H1 (cell line): ENCODE data around the gene ZNF182. TPM values are rescaled to one million over a fixed set of nuclear protein-coding genes. Genes with fewer than 3 reads are reported as not detected.
"Not testable (repeated sequence)": the region's sequence is repeated elsewhere in the genome, so short reads cannot be mapped to it uniquely, and the experiment has no call there.

Experiments used
- CTCF ChIA-PET: fragments of 300-600 bp; sonication (Branson Sonifier 250); formaldehyde crosslinking; loops from one replicate; lab custom pipeline; 2021; ENCODE audit not compliant: partially characterized antibody; lab: Charles Lee
- POLR2A ChIA-PET: fragments of 300-600 bp; sonication (Branson Sonifier 250); formaldehyde crosslinking; loops from one replicate; lab custom pipeline; 2021; ENCODE audit warnings: inconsistent platforms; ENCODE audit not compliant: partially characterized antibody; lab: Charles Lee
- DNase-seq, 2 experiments: peaks; one replicate each; pipeline versions ENCODE4 v3.0.0 to v3.0.0-alpha.2; 2010 to 2022; ENCODE audit warnings: low spot score in 2 of 2, low read depth in 1 of 2, mixed read lengths in 1 of 2
- FAIRE-seq: peaks from 2 replicates; lab custom pipeline; 2011; peaks lifted over from hg19 to GRCh38; lab: Jason Lieb, UNC
- H2AFZ ChIP-seq: 2 replicates; pipeline ENCODE4 v1.8.1; 2012; ENCODE audit warnings: low read length, inconsistent platforms
- H2AK5ac ChIP-seq: 2 replicates; pipeline ENCODE4 v1.6.1; 2013; ENCODE audit warnings: low read depth, low read length
- H2BK120ac ChIP-seq: replicated peaks from 2 replicates; pipeline ENCODE3; 2013; ENCODE audit warnings: low read depth, low read length, inconsistent platforms
- H2BK12ac ChIP-seq: 2 replicates; pipeline ENCODE4 v1.6.1; 2013; ENCODE audit warnings: low read depth, low read length
- H2BK15ac ChIP-seq: 2 replicates; pipeline ENCODE4 v1.6.1; 2013; ENCODE audit warnings: low read length
- H2BK20ac ChIP-seq: 2 replicates; pipeline ENCODE4 v1.6.1; 2013; ENCODE audit warnings: low read length
- H2BK5ac ChIP-seq: 2 replicates; pipeline ENCODE4 v1.6.1; 2013; ENCODE audit warnings: low read depth, low read length
- H3K14ac ChIP-seq: 2 replicates; pipeline ENCODE4 v1.6.1; 2013; ENCODE audit warnings: inconsistent platforms; ENCODE audit not compliant: insufficient read length
- H3K18ac ChIP-seq: 2 replicates; pipeline ENCODE4 v1.6.1; 2013; ENCODE audit warnings: low read length; ENCODE audit errors: extremely low read depth
- H3K23ac ChIP-seq: 2 replicates; pipeline ENCODE4 v1.6.1; 2013; ENCODE audit warnings: inconsistent platforms; ENCODE audit not compliant: insufficient read length
- H3K23me2 ChIP-seq: 2 replicates; pipeline ENCODE4 v1.6.1; 2013; ENCODE audit warnings: low read depth, low read length
- H3K27ac ChIP-seq: 2 replicates; pipeline ENCODE4 v1.6.1; 2011; ENCODE audit warnings: low read depth, low read length, inconsistent platforms
- H3K27me3 ChIP-seq, 4 experiments: replicated peaks in 1 of 4; 1 replicate in 1 of 4; 2 replicates in 3 of 4; pipeline versions ENCODE4 v1.6.1 to v1.8.1; 2011 to 2013; ENCODE audit warnings: low read length in 3 of 4, mild to moderate bottlenecking in 3 of 4, inconsistent platforms in 2 of 4, mixed read lengths in 2 of 4, moderate library complexity in 1 of 4; ENCODE audit not compliant: control insufficient read depth in 3 of 4, insufficient read depth in 3 of 4; ENCODE audit errors: extremely low read depth in 1 of 4
- H3K36me3 ChIP-seq, 4 experiments: 2 replicates each; pipeline versions ENCODE4 v1.6.1 to v1.8.1; 2011 to 2013; ENCODE audit warnings: mild to moderate bottlenecking in 4 of 4, low read length in 3 of 4, moderate library complexity in 2 of 4, control low read depth in 1 of 4, inconsistent platforms in 1 of 4; ENCODE audit not compliant: insufficient read depth in 4 of 4, control insufficient read depth in 2 of 4
- H3K4ac ChIP-seq: replicated peaks from 2 replicates; pipeline ENCODE3; 2013; ENCODE audit warnings: low read length, low read depth, mixed read lengths, inconsistent platforms; ENCODE audit not compliant: insufficient read length
- H3K4me1 ChIP-seq, 4 experiments: replicated peaks in 1 of 4; 1 replicate in 1 of 4; 2 replicates in 3 of 4; pipeline versions ENCODE4 v1.6.1 to v1.8.1; 2011 to 2013; ENCODE audit warnings: low read length in 3 of 4, inconsistent platforms in 2 of 4, mixed read lengths in 1 of 4; ENCODE audit not compliant: insufficient read depth in 4 of 4, control insufficient read depth in 3 of 4
- H3K4me2 ChIP-seq, 2 experiments: 2 replicates each; pipeline versions ENCODE4 v1.6.1 to v1.8.1; 2011 to 2013; ENCODE audit warnings: low read depth in 2 of 2, low read length in 2 of 2, control low read depth in 1 of 2, inconsistent platforms in 1 of 2, mild to moderate bottlenecking in 1 of 2; ENCODE audit not compliant: insufficient read depth in 1 of 2
- H3K4me3 ChIP-seq, 4 experiments: fragments of 200-600, 300-600 bp in 1 of 4; sonication (generic), shearing (Covaris generic), sonication (Bioruptor Twin) in 1 of 4; 2 replicates each; pipeline versions ENCODE4 v1.5.1 to v1.8.1; 2011 to 2016; ENCODE audit warnings: low read length in 4 of 4, low read depth in 3 of 4, control low read depth in 2 of 4, inconsistent platforms in 2 of 4, mild to moderate bottlenecking in 2 of 4, mixed read lengths in 1 of 4, moderate library complexity in 1 of 4; ENCODE audit not compliant: insufficient read depth in 2 of 4; ENCODE audit errors: extremely low read depth in 1 of 4
- H3K56ac ChIP-seq: replicated peaks from 2 replicates; pipeline ENCODE3; 2013; ENCODE audit warnings: low read depth, mild to moderate bottlenecking, mixed read lengths, low read length, inconsistent platforms; ENCODE audit not compliant: insufficient read length
- H3K79me1 ChIP-seq: 2 replicates; pipeline ENCODE4 v1.6.1; 2013; ENCODE audit warnings: low read depth, low read length, control low read depth
- H3K79me2 ChIP-seq, 2 experiments: 2 replicates each; pipeline versions ENCODE4 v1.6.1 to v1.8.1; 2012 to 2013; ENCODE audit warnings: low read length in 2 of 2, mild to moderate bottlenecking in 2 of 2, inconsistent platforms in 1 of 2; ENCODE audit not compliant: insufficient read depth in 2 of 2, control insufficient read depth in 1 of 2
- H3K9ac ChIP-seq, 4 experiments: replicated peaks in 1 of 4; 1 replicate in 1 of 4; 2 replicates in 3 of 4; pipeline versions ENCODE4 v1.6.1 to v1.8.1; 2011 to 2013; ENCODE audit warnings: low read depth in 3 of 4, low read length in 3 of 4, control low read depth in 2 of 4, mild to moderate bottlenecking in 2 of 4, moderate library complexity in 2 of 4, inconsistent platforms in 1 of 4; ENCODE audit errors: extremely low read depth in 1 of 4
- H3K9me3 ChIP-seq, 2 experiments: 2 replicates each; pipeline versions ENCODE4 v1.6.1 to v1.8.1; 2012 to 2013; ENCODE audit warnings: mild to moderate bottlenecking in 2 of 2, moderate library complexity in 2 of 2, control low read depth in 1 of 2, inconsistent platforms in 1 of 2, low read depth in 1 of 2, low read length in 1 of 2, mixed read lengths in 1 of 2; ENCODE audit not compliant: insufficient read depth in 2 of 2
- H4K20me1 ChIP-seq, 2 experiments: replicated peaks in 1 of 2; 2 replicates each; pipeline versions ENCODE3 to v1.8.1; 2011 to 2013; ENCODE audit warnings: inconsistent platforms in 2 of 2, low read length in 2 of 2, mild to moderate bottlenecking in 1 of 2; ENCODE audit not compliant: insufficient read depth in 2 of 2, control insufficient read depth in 1 of 2
- H4K5ac ChIP-seq: 2 replicates; pipeline ENCODE4 v1.6.1; 2013; ENCODE audit warnings: low read length, low read depth, mixed read lengths, inconsistent platforms; ENCODE audit not compliant: insufficient read length
- H4K8ac ChIP-seq: 2 replicates; pipeline ENCODE4 v1.8.0; 2013; ENCODE audit warnings: mild to moderate bottlenecking, moderate library complexity, low read length, inconsistent platforms; ENCODE audit not compliant: insufficient read depth; ENCODE audit errors: extremely low read depth
- H4K91ac ChIP-seq: replicated peaks from 2 replicates; pipeline ENCODE3; 2013; ENCODE audit warnings: low read length, mixed read lengths, inconsistent platforms; ENCODE audit not compliant: insufficient read length
- EP300 ChIP-seq, 2 experiments: IDR thresholded peaks; 1 replicate in 1 of 2; 2 replicates in 1 of 2; pipeline ENCODE4 v1.6.1; 2011 to 2012; ENCODE audit warnings: low read depth in 2 of 2, low read length in 2 of 2, mild to moderate bottlenecking in 2 of 2, borderline replicate concordance in 1 of 2, inconsistent platforms in 1 of 2, moderate library complexity in 1 of 2
- JUND ChIP-seq: IDR thresholded peaks from 2 replicates; pipeline ENCODE4 v1.6.1; 2011; ENCODE audit warnings: mild to moderate bottlenecking, improper control_type of control experiment, low read length
- SP1 ChIP-seq: IDR thresholded peaks from 2 replicates; pipeline ENCODE4 v1.6.1; 2011; ENCODE audit warnings: low read depth, low read length
- WGBS, 2 experiments: shearing (Covaris generic) in 1 of 2; methylation state at CpG; one replicate each; pipeline versions ENCODE4 v1.1.6 to v1.1.7; 2013 to 2015; ENCODE audit warnings: low lambda C conversion rate in 2 of 2, mixed read lengths in 2 of 2, inconsistent platforms in 1 of 2, low coverage in 1 of 2, missing lambda C conversion rate in 1 of 2; ENCODE audit not compliant: insufficient replicate concordance in 2 of 2, insufficient coverage in 1 of 2, insufficient read length in 1 of 2; ENCODE audit errors: extremely low coverage in 1 of 2, missing lambda C conversion rate in 1 of 2; 5-methylcytosine and 5-hydroxymethylcytosine counted together
- polyA plus RNA-seq, 7 experiments: library from polyadenylated mRNA; depleted of rRNA in 3 of 7; stranded (reverse) in 5 of 7; unstranded in 2 of 7; fragments of >200 nt in 5 of 7; fragments of 200-250 nt in 2 of 7; gene quantifications; 1 replicate in 5 of 7; 2 replicates in 1 of 7; 4 replicates in 1 of 7; pipeline versions ENCODE4 v1.2.1 to v1.2.3, GENCODE V29; 2011 to 2013; ENCODE audit warnings: missing spikeins in 2 of 7, mixed read lengths in 2 of 7
- total RNA-seq: library from RNA; stranded (reverse); fragmentation: NEBNext Ultra II Directional; extraction: Animal tissue kit (Norgen Biotek cat#: 25700); gene quantifications from 2 replicates; pipeline ENCODE4 v1.2.1, GENCODE V29; 2021

Gene ZNF182
- total and polyA plus RNA-seq, 2 of the 8 experiments (the other 6 are each of a cell fraction or from before 2014, with no cell fraction given) = 1.3 to 8.2 TPM

DNA sequence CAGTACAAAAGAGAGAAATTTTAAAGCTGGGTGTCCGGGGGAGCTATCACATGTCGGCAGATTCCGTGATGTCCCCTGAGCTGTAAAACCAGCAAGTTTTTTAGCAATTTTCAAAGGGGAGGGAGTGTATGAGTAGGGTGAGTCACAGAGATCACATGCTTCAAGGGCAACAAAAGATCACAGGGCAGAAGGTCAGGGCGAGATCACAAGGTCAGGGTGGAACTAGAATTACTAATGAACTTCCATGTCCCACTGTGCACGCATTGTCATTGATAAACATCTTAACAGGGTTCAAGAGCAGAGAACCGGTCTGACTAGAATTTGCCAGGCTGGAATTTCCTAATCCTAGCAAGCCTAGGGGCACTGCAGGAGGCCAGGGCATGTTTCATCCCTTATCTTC is 42.0 kb downstream of the ZNF182 start:
- H3K4ac ChIP-seq, H4K91ac ChIP-seq, H3K23ac ChIP-seq, POLR2A ChIA-PET, H4K5ac ChIP-seq, H3K9me3 ChIP-seq, H2BK15ac ChIP-seq, H3K56ac ChIP-seq, H3K27ac ChIP-seq, H3K4me3 ChIP-seq, DNase-seq, H3K79me1 ChIP-seq, H3K18ac ChIP-seq, H2BK5ac ChIP-seq, H4K8ac ChIP-seq, H2BK20ac ChIP-seq, H3K9ac ChIP-seq, H3K79me2 ChIP-seq, H3K4me2 ChIP-seq, H3K14ac ChIP-seq, H4K20me1 ChIP-seq, H2BK12ac ChIP-seq, H2AFZ ChIP-seq, H3K27me3 ChIP-seq, H3K4me1 ChIP-seq, H3K36me3 ChIP-seq, H2AK5ac ChIP-seq, H3K23me2 ChIP-seq, H2BK120ac ChIP-seq: not testable (repeated sequence)
- peak; percentile 24 for FAIRE-seq
- TF ChIP-seq EP300 (IDR thresholded peaks at IDR 0.05; ENCODE audit: borderline replicate concordance in 1 of 2, low read depth in 2 of 2, low read length in 2 of 2) (peak in 1 of 2 experiments; percentile 50; a peak in 1 of 3 replicates), SP1 (peak; percentile 28; the same call in 1 of the 2 replicates), JUND (0 out of 2 replicates have a peak, but pooled peaks have one; percentile 28)
- CTCF ChIA-PET = interaction anchor here (0.8 kb wide), 1 partner anchor 64 kb away, joined by 3 read pairs; no protein-coding TSS in a partner anchor
- WGBS, 2 experiments = 63% methylated on average over 6 of the region's 6 CpGs; no CpG with 5 or more reads in 1 of the 2 experiments
